IPS-18c (cell line): Measurements from ENCODE around the gene CDC42EP1.
"Not testable (repeated sequence)": the region's sequence is repeated elsewhere in the genome, so short reads cannot be mapped to it uniquely, and the experiment has no call there.

Experiments
- H3K4me3 ChIP-seq: 2 replicates; pipeline ENCODE4 v1.7.0; 2013; ENCODE audit warnings: low read depth, mild to moderate bottlenecking, low read length, moderate library complexity; ENCODE audit not compliant: insufficient read depth
- H3K9me3 ChIP-seq: one replicate; pipeline ENCODE4 v1.6.1; 2013; ENCODE audit warnings: mild to moderate bottlenecking, low read length, moderate library complexity; ENCODE audit not compliant: control insufficient read depth, insufficient read depth

The CDC42EP1 gene

DNA sequence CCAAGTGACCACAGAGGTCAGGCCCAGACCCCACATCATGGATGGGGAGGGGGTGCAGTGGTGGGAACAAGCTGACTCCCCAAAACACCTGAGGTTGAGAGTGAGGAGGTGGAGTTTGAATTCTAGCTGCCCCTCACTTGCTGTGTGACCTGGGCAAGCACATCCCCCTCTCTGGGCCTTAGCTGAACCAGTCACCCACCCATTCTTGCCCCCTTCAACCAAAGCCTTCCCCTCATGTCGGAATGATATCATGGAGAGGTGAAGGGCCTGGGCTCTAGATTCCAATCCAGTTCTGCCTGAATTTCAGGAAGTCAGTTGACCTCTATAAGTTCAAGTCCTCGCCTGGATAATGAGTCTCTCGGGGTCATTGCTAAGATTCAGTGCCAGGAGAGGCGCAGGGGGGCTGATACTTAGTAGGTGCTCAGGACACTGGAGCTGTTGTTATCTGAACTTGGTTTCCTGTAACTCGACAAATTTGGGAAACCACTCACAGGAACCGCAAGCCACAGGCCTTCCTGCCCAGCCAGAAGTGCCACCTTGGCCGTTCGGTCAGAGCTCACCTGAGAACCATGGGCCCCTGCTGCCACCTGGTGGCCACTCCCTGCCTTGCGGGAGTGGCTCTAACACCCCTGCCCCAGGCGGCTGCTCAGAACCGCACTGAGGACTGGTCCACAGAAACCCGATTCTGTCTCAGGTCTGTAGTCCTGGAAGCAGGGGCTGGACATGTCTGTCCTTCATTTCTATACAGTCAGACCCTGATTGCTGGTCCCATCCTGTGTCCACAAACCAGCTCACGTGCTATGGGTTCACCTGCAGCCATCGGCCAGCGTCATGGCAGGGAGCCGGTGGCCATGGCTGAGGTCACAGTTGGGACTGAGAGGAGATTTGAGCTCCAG, 6.9 kb downstream of the CDC42EP1 start:
- H3K9me3 ChIP-seq = no peaks in the 10 kb centered on the region
- no peak overlapping the region for H3K4me3 ChIP-seq

DNA sequence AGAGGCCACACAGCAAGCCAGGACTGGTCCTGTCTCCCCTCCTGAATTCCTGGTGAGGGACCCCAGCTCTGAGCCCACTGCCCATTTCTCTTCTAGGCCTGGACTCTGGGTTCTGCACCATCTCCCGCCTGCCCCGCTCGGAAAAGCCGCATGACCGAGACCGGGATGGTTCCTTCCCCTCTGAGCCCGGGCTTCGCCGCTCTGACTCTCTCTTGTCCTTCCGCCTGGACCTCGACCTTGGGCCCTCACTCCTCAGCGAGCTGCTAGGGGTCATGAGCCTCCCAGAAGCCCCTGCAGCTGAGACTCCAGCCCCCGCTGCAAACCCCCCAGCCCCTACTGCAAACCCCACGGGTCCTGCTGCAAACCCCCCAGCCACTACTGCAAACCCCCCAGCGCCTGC, 7.7 kb downstream of the CDC42EP1 start:
- no peaks in the 10 kb centered on the region for H3K9me3 ChIP-seq

DNA sequence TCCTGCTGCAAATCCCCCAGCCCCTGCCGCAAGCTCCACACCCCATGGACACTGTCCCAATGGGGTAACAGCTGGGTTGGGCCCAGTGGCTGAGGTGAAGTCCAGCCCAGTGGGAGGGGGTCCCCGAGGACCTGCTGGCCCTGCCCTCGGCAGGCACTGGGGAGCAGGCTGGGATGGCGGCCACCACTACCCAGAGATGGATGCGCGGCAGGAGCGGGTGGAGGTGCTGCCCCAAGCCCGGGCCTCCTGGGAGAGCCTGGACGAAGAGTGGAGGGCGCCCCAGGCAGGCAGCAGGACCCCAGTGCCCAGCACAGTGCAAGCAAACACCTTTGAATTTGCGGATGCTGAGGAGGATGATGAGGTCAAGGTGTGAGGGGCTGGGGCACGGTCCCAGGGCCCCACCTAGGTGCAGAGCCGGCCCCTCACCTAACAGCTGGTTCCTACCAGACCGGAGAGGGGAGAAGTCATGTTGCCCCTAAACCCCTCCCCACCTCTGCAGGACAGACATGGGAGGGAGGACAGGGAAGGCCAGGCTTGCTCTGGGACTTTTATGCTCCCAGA, 8.2 kb downstream of the CDC42EP1 start:
- Histone ChIP-seq H3K4me3 (no peak overlapping the region), H3K9me3 (no peaks in the 10 kb centered on the region)

More for the DNA sequence above, 7.7 kb downstream of the CDC42EP1 start:
- H3K4me3 ChIP-seq = no peak overlapping the region

DNA sequence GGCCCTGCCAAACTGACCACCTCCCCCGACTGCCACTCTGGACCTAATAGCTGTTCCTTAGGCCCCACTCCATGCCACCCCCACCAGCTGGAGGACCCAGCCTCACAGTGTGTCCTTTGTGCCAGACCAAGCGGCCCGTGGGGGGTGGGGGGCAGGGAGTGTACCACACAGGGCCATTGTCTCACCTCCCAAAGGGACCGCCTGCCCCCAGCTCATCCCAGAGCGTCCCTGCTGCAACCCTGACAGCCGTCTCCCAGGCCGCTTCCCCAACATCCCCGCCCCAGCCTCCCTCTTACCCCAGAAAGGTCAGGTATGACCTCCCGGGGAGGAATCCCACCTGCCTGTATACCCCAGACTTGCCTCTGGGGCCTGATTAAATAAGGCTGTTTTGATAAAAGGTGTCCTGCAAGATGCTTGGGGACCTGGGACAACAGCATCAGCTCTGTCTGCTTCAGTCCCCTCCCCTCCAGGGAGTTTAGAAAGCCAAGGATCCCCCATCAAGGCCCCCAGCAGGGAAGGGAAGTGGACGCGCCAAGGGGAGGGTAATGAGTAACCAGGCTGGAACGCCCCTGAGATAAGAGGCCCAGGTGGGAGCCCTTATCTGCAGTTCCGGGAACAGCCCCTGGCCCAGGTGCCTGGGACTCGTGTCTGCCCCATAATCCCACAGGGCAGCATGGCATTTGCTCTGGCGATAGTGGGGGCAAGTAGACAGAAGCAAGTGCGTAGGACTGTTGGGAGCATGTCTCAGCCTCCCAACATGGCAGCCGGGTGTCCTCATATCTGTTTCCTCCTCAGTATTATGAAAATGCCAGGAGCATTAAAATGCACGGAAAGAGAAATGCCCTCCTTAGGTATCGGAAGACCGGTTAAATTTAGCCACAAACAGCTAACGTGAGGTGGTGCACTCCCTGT, 9.0 kb downstream of the CDC42EP1 start:
- no peaks in the 10 kb centered on the region for H3K9me3 ChIP-seq
- H3K4me3 ChIP-seq = no peak overlapping the region; the same call in 1 of the 2 replicates

DNA sequence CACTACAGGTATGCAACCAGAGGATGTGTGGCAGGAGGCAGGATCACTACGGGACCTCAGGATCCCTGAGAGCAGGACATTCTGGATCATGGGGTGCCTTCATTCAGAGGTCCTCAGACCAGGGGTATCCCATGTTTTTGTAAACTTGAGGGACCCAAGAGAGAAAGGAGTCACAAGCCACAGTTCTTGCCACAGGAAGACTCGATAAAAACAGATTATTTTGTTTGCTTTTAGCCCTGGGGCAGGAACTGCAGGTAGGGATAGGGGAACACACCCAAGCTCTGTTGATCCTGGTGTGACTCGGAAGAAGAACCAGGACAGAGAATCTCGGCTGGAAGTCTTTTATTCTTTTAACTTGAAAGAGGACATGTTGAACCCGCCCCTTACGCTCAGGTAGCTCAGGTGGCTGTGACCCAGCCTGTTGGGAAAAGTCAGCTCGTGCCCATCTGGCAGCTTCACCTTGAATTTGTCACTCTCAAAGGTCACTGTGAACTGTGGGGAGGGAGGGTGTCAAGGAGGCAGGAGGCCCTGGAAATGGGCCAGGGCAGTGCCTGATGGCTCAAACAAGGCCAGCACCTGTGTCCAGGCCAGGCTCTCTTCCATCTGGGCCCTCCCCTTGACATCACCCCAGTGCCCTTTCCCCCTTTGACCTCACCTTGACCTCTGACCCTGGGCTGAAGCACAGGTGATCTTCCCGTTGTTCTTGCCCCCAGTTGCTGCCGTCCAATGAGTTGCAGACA, 9.8 kb downstream of the CDC42EP1 start:
- Histone ChIP-seq H3K9me3 (no peaks in the 10 kb centered on the region), H3K4me3 (no peak overlapping the region)

DNA sequence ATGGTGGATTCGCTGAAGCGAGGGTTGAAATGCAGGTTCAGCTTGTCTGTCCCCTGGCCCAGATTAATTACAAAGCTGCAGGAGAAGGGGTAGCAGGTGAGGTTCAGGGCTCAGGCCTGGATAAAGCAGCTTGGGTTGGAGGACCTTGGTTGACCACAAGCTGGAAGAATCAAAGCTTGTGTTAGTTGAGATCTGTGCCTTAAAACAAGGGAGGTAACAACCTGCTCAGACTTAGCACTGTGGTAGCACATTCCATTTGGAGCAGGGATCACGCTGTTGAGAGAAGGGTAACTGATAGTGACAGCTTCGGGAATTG, 10.3 kb downstream of the CDC42EP1 start:
- Histone ChIP-seq H3K9me3 (no peaks in the 10 kb centered on the region), H3K4me3 (no peak overlapping the region)

DNA sequence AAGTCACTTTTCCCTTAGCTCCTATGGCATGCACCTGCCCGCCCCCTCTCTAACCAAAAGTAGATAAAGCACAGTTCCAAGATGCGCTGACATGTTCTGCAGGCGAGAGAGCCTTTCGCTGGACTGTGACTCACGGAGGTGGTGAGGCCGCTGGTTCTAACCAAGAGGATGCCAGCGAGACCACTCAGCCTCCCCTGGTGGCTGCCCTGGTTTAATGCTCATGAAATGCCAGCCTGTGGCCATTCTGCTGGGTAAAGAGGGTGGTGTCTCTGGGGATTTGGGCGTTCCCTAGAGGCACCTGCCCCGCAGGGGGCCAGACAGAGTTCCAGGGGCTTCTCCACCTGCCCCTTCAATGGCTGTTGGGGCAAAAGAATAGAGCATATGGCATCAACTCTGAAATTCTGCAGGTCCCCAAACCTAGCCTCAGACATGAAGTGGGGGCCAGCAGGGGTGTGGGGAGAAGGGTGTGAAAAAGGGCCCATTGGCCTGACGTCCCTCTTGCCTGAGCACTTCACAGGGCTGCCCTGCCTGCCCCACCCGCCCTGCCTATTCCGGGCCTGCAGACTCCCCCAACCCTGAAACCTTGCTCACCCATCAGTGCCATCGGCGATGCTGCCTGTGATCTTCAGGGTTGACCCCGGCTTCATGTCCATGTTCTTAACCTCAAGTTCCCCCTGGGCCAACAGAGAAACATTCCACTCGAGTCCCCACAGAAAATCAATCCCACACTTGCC, 11.1 kb downstream of the CDC42EP1 start:
- H3K4me3 ChIP-seq = no peak overlapping the region
- no peaks in the 10 kb centered on the region for H3K9me3 ChIP-seq

DNA sequence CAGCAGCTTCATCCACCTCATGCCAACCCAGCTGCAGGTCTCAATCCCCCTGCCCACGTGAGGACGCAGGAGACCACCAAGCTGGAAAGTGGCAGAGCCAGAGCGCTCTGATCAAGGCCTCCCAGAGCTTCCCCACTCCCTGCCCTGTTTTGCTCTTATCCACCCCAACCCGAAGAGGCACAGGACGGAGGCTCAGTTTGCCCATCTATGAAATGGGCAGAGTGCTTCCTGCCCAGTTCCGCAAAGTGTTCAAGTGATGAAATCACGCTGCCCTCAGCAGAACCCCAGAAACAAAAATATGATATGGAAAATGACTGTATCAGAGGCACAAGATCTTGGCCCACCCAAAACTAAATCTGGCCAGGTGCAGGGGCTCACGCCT, 11.7 kb downstream of the CDC42EP1 start:
- no peak overlapping the region for H3K4me3 ChIP-seq
- H3K9me3 ChIP-seq = no peaks in the 10 kb centered on the region

DNA sequence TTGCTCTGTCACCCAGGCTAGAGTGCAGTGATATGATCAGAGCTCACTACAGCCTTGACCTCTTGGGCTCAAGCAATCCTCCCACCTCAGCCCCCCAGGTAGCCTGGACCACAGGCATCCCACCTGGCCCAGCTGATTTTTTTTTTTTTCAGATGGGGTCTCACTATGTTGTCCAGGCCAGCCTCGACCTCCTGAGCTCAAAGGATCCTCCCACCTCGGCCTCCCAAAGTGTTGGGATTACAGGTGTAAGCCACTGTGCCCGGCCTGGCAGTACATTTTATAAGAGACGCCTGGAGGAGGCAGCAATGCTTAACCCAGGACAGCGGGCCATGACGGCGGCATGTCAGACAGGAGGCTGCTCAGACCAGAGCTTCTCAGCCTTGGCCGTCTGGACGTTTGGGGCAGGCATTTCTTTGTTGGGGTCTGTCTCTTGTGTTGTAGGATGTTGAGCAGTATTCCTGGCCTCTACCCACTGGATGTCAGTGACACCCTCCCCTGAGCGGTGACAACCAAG, 15.3 kb downstream of the CDC42EP1 start:
- H3K9me3 ChIP-seq = no peaks in the 10 kb centered on the region
- H3K4me3 ChIP-seq = no peak overlapping the region

DNA sequence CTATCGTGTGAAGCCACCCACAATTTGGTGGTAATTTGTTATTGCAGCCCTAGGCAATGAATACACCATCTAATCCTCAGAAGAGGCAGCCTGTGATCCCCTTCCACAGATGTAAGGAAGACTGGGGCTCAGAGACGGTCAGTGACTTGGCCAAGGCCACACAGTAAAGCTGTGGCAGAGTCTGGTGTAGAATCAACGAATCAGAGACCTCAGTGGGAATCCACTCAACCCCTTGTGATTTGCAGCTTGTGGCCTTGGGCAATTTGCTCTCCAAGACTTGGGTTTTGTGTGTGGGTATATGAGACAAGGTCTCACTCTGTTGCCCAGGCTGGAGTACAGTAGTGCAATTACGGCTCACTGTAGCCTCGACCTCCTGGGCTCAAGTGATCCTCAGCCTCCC, 17.7 kb downstream of the CDC42EP1 start:
- H3K9me3 ChIP-seq = no peaks in the 10 kb centered on the region
- H3K4me3 ChIP-seq = no peak overlapping the region

DNA sequence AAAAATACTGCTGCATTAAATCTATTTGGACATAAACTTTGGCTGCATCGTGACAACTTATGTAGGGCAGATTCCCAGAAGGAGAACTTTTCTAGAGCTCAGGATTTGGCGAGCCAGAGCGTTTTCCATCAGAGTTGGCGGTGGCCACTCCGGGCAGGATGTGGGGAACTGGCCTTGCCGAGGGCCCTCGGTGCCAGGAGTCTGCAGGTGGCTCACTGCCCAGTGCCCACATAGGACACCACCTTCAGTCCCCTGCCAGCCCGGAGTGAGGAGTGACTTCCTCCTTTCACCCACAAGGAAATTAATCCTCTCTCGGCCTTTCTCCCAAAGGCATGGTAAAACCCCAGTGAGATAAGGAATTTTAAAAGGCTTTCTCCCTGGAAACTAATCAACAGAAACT, 21.2 kb downstream of the CDC42EP1 start:
- Histone ChIP-seq H3K9me3 (no peaks in the 10 kb centered on the region), H3K4me3 (no peak overlapping the region)

DNA sequence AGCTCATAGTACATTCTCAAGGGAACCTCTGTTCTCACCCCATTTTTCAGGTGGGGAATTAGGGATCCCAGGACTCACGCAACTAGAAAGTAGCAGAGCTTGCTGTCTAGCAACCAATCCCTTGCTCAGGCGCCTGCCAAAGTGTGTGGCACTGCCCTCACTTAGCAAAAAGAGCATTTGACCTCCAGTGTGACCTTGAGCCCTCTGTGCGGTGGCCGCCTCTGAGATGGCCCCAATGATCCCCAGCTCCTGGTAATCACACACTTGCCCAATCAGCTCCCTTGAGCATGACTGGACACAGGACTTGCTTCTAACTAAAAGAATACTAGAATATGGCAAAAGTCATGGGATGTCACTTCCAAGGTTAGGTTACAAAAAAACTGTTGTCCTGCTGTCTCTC, 22.2 kb downstream of the CDC42EP1 start:
- H3K4me3 ChIP-seq = no peak overlapping the region
- no peaks in the 10 kb centered on the region for H3K9me3 ChIP-seq

DNA sequence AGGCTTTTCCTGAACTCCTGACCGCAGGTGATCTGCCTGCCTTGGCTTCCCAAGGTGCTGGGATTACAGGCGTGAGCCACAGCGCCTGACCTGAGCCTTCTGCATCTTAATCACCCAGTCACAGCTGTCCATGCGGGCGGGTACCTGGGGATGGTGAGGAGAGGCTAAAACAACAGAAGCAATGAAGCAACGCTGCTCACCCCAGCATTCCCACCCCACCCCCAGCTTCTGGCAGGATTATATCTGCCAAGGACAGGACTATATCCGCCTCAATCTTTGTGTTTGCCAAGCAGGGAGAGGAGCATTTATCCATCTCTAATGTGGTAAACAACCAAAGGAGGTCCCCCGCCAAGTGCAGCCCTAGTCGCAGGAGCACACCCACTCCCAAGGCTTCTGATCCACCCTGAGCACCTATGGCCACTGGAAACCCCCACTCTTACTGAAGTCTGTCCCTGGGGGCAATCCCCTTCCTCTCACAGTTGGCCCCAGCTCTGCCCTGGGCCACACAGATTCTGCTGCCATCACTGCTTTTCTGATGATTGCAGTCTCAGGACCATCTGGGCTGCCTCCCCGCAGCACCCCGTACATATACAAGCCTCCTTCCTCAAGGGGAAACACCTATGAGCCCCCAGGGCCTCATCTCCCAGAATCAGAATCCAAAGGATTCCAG, 28.4 kb downstream of the CDC42EP1 start:
- H3K9me3 ChIP-seq = no peaks in the 10 kb centered on the region
- H3K4me3 ChIP-seq = no peak overlapping the region

DNA sequence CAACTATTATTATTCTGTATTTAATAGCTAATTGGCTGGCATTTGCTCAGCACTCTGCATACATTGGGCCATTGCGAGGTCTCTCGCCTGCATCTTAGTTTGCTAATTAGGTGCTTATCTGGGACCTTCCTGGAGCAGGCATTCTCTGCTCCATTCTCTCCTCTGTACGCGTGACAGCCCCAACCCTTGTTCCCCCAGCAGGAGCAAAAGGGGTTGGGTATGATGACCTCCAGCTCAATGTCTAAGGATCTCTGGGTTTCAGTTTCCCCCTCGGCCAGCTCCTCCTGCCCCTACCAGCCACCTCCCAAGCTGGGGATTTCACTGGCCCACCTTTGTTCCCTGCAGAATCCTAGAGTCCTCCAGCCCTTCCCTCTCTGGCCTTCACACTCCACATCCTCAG, 29.4 kb downstream of the CDC42EP1 start:
- Histone ChIP-seq H3K4me3 (no peak overlapping the region), H3K9me3 (no peaks in the 10 kb centered on the region)

DNA sequence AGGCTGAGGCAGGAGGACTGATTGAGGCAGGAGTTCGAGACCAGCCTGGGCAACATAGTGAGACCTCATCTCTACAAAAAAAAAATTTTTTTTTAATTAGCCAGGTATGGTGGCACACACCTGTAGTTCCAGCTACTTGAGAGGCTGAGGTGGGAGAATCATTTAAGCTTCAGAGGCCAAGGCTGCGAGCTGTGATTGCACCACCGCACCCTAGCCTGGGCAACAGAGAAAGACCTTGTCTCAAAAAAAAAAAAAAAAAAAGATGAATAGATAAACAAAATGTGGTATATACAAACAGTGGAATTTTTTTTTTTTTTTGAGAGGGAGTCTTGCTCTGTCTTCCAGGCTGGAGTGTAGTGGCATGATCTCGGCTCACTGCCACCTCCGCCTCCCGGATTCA, 30.8 kb downstream of the CDC42EP1 start:
- not testable (repeated sequence) for H3K9me3 ChIP-seq, H3K4me3 ChIP-seq

DNA sequence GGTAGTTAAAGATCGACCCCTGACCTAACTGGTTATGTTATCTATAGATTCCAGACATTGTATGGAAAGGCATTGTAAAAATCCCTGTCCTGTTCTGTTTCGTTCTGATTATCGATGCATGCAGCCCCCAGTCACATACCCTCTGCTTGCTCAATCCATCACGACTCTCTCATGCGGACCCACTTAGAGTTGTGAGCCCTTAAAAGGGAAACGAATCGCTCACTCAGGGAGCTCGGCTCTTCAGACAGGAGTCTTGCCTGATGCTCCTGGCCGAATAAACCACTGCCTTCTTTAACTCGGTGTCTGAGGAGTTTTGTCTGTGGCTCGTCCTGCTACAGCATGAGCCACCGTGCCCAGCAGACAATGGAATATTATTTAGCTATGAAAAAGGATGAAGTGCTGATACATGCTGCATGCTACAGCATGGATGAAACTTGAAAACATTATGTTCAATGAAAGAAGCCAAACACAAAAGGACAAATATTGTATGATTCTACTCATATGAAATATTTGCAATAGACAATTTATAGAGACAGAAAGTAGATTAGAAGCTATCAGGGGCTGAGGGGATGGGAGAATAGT, 31.6 kb downstream of the CDC42EP1 start:
- H3K9me3 ChIP-seq = no peaks in the 10 kb centered on the region
- peak overlapping the region; percentile 16; the same call in 1 of the 2 replicates for H3K4me3 ChIP-seq
